Esophagus squamous epithelium (tissue), 4 donors: ENCODE results near the gene DUSP21.
"Not testable (repeated sequence)": the region's sequence is repeated elsewhere in the genome, so short reads cannot be mapped to it uniquely, and the experiment has no call there.

ENCODE experiments used
- CTCF ChIP-seq, 6 experiments: fragments of 450-650 bp in 4 of 6; fragments of 200-600 bp in 2 of 6; sonication (generic) in 2 of 6; IDR thresholded peaks; one replicate each; pipeline ENCODE4 v1.5.1; 2016 to 2019; ENCODE audit warnings: antibody characterized with exemption in 6 of 6, mild to moderate bottlenecking in 4 of 6, moderate library complexity in 4 of 6
- POLR2A ChIP-seq, 4 donors: fragments of 450-650 bp; IDR thresholded peaks; one replicate each; pipeline ENCODE4 v1.6.1; 2017; ENCODE audit warnings: antibody characterized with exemption in 4 of 4, mild to moderate bottlenecking in 4 of 4, moderate library complexity in 3 of 4

GRCh38 chrX:44823193-44823592 is 20.6 kb upstream of the DUSP21 start:
- not testable (repeated sequence) for TF ChIP-seq CTCF, POLR2A (IDR thresholded peaks at IDR 0.05)
